ENCODE measurements around the gene FRMD4B.

Gene FRMD4B

GRCh38 chr3:69385723-69386555, at the start of gene FRMD4B:
Gene FRMD4B, minus strand, starts transcription at chr3:69386088. Its CDS starts 99 bp downstream, at chr3:69385989.
- no peak for DNase-seq (ENCODE audit: low read depth)

GRCh38 chr3:69433969-69434325, 48.1 kb upstream of the FRMD4B start:
- peak; percentile 40 for DNase-seq (ENCODE audit: low read depth)

GRCh38 chr3:69433121-69433968, 47.5 kb upstream of the FRMD4B start:
- peak; percentile 72 for DNase-seq (ENCODE audit: low read depth)

DNA sequence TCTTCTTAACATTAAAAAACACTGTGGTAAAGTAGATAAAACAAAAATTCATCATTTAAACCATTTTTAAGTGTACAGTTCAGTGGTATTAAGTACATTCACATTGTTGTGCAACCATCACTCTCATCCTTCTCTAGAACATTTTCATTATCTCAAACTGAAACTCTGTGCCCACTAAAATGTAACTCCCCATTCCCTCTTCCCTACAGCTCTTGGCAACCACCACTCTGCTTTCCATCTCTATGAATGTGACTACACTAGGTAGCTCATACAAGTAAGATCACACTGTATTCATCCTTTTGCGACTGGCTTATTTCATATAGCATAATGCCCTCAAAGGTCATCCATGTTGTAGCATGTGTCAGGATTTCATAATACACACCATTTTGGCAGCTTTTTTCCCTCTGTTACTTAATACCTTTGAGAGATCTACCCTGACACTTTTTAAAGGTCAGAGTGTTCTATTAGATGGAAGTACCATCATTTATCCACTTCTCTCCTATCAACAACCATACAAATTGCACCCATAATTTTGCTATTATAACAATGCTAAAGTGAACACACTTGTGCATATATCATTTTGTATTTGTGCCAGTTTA, 42.9 kb upstream of the FRMD4B start:
- DNase-seq (ENCODE audit: low read depth) = peak; percentile 82

DNA sequence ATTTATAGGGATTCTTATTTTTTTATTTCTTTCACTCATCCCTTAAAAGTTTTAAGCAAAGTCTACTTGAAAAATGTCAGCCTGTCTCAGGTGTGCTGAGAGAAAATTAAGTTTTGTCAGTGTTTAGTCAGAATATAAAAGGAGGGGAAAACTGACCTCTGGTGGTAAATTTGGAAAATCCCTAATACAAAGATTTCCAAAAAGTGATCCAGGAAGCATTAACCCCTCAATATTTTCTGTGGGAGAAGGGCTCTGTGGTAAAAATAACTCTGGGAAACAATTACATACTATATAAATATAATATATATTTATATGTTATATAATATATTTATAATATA, 41.0 kb upstream of the FRMD4B start:
- DNase-seq (ENCODE audit: low read depth) = no peak

GRCh38 chr3:69426291-69426966, 40.5 kb upstream of the FRMD4B start:
- DNase-seq (ENCODE audit: low read depth) = no peak

DNA sequence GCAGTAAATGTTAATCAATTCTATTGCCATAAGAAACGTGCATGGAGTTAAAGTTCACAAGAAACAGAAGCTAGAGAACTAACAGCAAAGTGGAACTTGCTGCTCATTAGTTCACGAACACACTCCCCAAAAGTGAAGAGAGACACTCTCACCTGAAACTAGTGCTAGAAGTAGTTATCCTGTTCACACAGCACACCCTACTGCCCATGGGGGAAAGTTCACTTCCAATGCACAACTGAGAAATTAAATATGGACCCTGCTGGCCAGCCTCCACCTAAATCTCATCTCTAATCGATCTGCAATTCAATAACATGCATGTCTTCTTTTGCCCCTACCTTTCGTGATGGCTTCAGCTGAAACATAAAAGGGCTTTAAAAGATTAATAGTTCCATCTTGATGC, 39.4 kb upstream of the FRMD4B start:
- DNase-seq (ENCODE audit: low read depth) = peak; percentile 29

DNA sequence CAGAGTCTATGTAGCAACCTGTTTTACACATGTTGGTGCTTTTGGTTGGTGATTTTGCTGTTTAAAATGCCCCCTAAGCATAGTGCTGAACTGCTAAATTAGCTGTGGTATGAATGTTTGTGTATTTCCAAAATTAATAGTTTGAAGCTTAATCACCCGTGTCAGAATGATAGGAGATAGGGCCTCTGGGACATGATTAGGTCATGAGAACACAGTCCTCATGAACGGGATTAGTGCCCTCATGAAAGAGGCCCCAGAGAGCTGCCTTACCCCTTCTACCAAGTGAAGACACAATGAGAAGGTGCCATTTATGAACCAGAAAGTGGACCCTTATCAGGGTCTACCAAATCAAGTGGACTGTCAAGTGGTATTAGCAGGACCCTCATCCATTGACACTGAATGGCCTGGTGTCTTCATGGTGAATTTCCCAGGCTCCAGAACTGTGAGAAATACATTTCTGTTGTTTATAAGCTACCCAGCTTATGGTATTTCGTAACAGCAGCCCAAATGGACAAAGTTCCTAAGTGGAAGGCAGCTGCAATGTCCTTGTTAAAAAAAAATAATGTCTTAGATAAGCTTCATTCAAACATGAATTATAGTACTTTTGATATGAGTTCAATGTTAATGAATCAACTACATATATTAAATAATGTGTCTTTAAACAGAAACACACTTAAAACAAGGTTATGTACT, 37.7 kb upstream of the FRMD4B start:
- DNase-seq (ENCODE audit: low read depth) = no peak

GRCh38 chr3:69422751-69423150, 36.9 kb upstream of the FRMD4B start:
- DNase-seq (ENCODE audit: low read depth) = peak; percentile 31

DNA sequence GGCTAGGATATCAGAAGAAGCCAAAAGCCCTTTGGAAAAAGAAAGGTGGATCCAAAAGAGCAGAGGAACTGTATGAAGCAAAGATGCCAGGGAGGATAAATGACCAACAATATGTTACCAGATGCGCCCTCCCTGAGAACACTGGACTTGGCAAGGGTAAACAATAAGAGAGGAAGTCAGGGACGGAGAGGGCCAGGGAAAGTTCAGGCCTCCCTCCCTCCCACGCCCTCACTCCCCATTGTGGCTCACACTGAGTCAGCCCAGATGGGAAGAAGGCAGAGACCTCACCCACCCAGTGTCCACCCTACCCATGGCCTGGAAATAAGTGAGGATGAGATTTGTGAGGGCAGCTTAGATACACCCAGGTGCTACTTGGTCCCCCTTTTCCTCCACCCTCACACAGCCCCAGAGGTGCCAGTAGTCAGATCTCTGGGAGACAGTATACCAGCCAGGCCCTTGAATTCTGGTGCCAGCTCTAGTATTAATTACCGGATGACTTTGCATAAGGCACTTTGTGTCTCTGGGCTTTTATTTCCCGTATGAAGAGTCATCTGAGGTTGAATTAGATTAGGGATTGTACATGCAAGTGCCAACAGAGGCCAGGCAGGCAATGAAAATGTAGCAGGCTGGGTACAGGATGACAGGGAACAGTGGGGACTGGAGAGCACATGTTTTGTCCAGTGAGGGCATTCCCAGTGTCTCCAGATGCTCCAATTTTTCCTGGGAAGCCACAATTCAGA, 35.1 kb upstream of the FRMD4B start:
- no peak for DNase-seq (ENCODE audit: low read depth)

DNA sequence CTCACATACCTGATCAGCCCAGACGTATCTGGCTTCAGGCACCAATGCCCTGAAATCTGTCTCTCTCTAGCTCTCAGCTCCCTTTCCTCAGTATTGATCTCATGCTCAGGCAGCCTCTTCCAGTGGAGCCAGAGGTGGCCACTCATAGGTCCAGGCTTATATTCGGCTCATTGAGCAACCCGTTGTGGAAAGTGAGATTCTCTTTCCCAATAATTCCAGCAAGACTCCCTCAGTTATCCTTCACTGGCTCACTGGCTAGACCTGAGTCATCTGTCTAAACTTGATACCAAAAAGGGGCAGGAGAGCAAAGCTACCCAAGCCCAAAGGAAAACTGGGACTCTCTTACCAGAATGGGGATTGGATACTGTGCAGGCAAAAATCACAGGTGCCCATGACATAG, 33.4 kb upstream of the FRMD4B start:
- no peak for DNase-seq (ENCODE audit: low read depth)

GRCh38 chr3:69417541-69418078, 31.7 kb upstream of the FRMD4B start:
- no peak for DNase-seq (ENCODE audit: low read depth)

DNA sequence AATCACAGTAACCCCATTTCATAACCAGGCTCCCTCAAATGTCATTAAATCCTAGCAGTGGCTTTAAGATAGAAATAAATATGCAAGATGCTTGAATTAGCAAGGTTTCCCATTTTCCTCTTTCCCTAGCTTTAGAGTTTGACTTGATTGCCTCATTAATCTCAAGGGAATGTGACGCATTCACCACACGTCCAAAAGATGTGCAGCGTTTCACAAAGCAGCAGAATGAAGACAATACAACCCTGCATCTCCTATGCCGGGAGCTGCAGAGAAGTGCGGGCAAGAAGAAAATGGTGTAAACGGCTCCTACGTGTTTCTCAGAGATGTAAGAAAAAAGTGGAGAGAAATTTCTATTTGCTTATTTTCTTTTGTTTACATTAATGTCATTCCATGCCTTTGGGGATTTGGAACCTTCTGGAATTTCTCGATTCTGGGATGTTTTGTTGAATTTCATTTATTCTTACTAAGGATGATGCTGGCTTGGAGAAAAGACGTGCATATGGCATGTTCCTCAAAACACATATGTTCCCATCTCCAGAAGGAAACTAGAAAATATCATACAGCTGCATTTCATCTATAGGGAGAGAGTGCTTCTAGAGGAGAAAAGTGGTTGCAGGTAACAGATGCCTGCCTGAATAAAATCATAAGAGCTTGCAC, 27.8 kb upstream of the FRMD4B start:
- DNase-seq (ENCODE audit: low read depth) = no peak

GRCh38 chr3:69411346-69411745, 25.5 kb upstream of the FRMD4B start:
- DNase-seq (ENCODE audit: low read depth) = peak; percentile 32

DNA sequence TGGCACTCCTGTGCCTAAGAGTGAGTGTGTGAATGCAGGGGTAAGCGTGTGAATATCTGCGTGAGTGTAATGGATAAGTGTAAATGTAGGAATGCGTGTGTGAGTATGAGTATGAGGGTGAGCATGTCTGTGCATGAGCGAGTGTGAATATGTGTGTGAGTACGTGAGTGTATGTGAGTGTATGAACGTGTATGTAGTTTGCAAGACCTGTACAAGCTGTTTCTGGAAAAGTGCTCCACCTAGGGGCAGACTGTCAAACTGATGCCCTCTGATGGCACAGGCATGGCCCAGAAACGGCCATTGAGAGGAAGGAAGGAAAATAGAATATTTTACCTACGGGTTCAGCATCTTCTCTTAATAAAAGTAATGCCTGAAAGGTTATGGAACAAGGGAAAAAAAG, 24.4 kb upstream of the FRMD4B start:
- DNase-seq (ENCODE audit: low read depth) = peak; percentile 63

GRCh38 chr3:69409831-69410230, 23.9 kb upstream of the FRMD4B start:
- no peak for DNase-seq (ENCODE audit: low read depth)

GRCh38 chr3:69409011-69409410, 23.1 kb upstream of the FRMD4B start:
- DNase-seq (ENCODE audit: low read depth) = no peak

GRCh38 chr3:69408542-69408941, 22.7 kb upstream of the FRMD4B start:
- no peak for DNase-seq (ENCODE audit: low read depth)

GRCh38 chr3:69407908-69408307, 22.0 kb upstream of the FRMD4B start:
- no peak for DNase-seq (ENCODE audit: low read depth)

- DNase-seq (ENCODE audit: low read depth) = no peak
Measured at GRCh38 chr3:69406163-69406562, 20.3 kb upstream of the FRMD4B start.
